Astrocyte (in vitro differentiated cells and primary cell): ENCODE results near the gene IARS1. TPM values are rescaled to one million over a fixed set of nuclear protein-coding genes. Genes with fewer than 3 reads are reported as not detected.

ENCODE experiments used
- DNase-seq: peaks from one replicate; pipeline ENCODE4 v3.0.0-alpha.2; 2010; ENCODE audit warnings: low read depth
- FAIRE-seq: peaks from 2 replicates; lab custom pipeline; 2011; peaks lifted over from hg19 to GRCh38; lab: Jason Lieb, UNC
- H2AFZ ChIP-seq: 2 replicates; pipeline ENCODE4 v1.6.0; 2012; ENCODE audit warnings: low read depth, low read length, inconsistent platforms
- H3K27ac ChIP-seq: 2 replicates; pipeline ENCODE4 v1.5.1; 2011; ENCODE audit warnings: low read depth, low read length, inconsistent platforms
- H3K27me3 ChIP-seq: 2 replicates; pipeline ENCODE4 v1.6.0; 2011; ENCODE audit warnings: low read length, inconsistent platforms; ENCODE audit not compliant: insufficient read depth
- H3K36me3 ChIP-seq: 2 replicates; pipeline ENCODE4 v1.5.1; 2011; ENCODE audit warnings: low read length, inconsistent platforms; ENCODE audit not compliant: insufficient read depth
- H3K4me1 ChIP-seq: 2 replicates; pipeline ENCODE4 v1.5.1; 2011; ENCODE audit warnings: low read length, inconsistent platforms; ENCODE audit not compliant: insufficient read depth
- H3K4me2 ChIP-seq: 2 replicates; pipeline ENCODE4 v1.6.0; 2012; ENCODE audit warnings: low read length, inconsistent platforms
- H3K4me3 ChIP-seq: 2 replicates; pipeline ENCODE4 v1.5.1; 2011; ENCODE audit warnings: low read depth, mild to moderate bottlenecking, low read length, inconsistent platforms; ENCODE audit not compliant: insufficient read depth
- H3K79me2 ChIP-seq: 2 replicates; pipeline ENCODE4 v1.6.0; 2012; ENCODE audit warnings: mild to moderate bottlenecking, low read length, inconsistent platforms; ENCODE audit not compliant: insufficient read depth
- H3K9ac ChIP-seq: 2 replicates; pipeline ENCODE4 v1.6.0; 2012; ENCODE audit warnings: mild to moderate bottlenecking, low read length, inconsistent platforms
- H3K9me3 ChIP-seq: 2 replicates; pipeline ENCODE4 v1.5.1; 2012; ENCODE audit warnings: low read depth, mild to moderate bottlenecking, low read length, inconsistent platforms; ENCODE audit not compliant: insufficient read depth
- H4K20me1 ChIP-seq: 2 replicates; pipeline ENCODE4 v1.6.0; 2012; ENCODE audit warnings: low read length, inconsistent platforms; ENCODE audit not compliant: insufficient read depth
- H3K27ac Mint-ChIP-seq: one replicate; pipeline ENCODE4 v1.8.0; 2021; ENCODE audit warnings: mild to moderate bottlenecking, mixed read lengths; ENCODE audit not compliant: unreplicated experiment
- H3K27me3 Mint-ChIP-seq: one replicate; pipeline ENCODE4 v1.8.0; 2021; ENCODE audit warnings: low read depth, mixed read lengths; ENCODE audit not compliant: unreplicated experiment
- H3K36me3 Mint-ChIP-seq: one replicate; pipeline ENCODE4 v1.8.0; 2021; ENCODE audit warnings: low read depth, mixed read lengths; ENCODE audit not compliant: unreplicated experiment
- H3K4me1 Mint-ChIP-seq: one replicate; pipeline ENCODE4 v1.8.0; 2021; ENCODE audit warnings: low read depth, mixed read lengths; ENCODE audit not compliant: unreplicated experiment
- H3K4me3 Mint-ChIP-seq: one replicate; pipeline ENCODE4 v1.8.0; 2021; ENCODE audit warnings: mild to moderate bottlenecking, moderate library complexity, mixed read lengths; ENCODE audit not compliant: unreplicated experiment
- H3K9me3 Mint-ChIP-seq: one replicate; pipeline ENCODE4 v1.8.0; 2021; ENCODE audit warnings: mild to moderate bottlenecking, mixed read lengths; ENCODE audit not compliant: unreplicated experiment
- EZH2 ChIP-seq: IDR thresholded peaks from 2 replicates; pipeline ENCODE4 v1.6.1; 2012; ENCODE audit warnings: mild to moderate bottlenecking, low read length, inconsistent platforms; ENCODE audit not compliant: insufficient read depth
- total RNA-seq: library from RNA; stranded (reverse); gene quantifications from 2 replicates; pipeline ENCODE4 v1.2.1, GENCODE V29; 2021
- TF ChIP-seq, protein P1 (sequence below): IDR thresholded peaks from 2 replicates; pipeline ENCODE4 v1.5.1; 2011; ENCODE audit warnings: low read depth, mild to moderate bottlenecking, inconsistent platforms, low read length, moderate library complexity; ENCODE audit not compliant: insufficient read depth

Gene IARS1
- total RNA-seq, 1 donor from 2014 or later, result 226 TPM

DNA sequence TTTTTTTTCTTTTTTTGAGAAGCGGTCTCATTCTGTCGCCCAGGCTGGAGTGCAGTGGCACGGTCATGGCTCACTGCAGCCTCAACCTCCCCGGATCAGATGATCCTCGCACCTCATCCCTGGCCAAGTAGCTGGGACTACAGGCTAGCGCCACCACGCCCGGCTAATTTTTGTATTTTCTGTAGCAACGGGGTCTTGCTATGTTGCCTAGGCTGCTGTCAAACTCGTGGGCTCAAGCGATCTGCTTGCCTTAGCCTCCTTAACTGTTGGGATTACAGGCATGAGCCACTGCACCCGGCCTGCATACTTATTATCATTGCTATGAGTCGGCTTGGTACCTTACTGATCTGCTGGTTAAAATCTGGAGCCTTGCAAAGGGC, 790 bp upstream of the IARS1 start:
- H4K20me1 ChIP-seq, result peaks cover 21% of the 10 kb centered on the region
- peak overlapping the region; percentile 94 for H3K27ac Mint-ChIP-seq
- FAIRE-seq (no peak), DNase-seq (no peak)
- peak overlapping the region; percentile 81 for H2AFZ ChIP-seq
- H3K27me3 ChIP-seq, result no peaks in the 10 kb centered on the region
- peaks cover 5% of the 10 kb centered on the region for H3K36me3 Mint-ChIP-seq
- peak overlapping the region; percentile 93 for H3K4me3 Mint-ChIP-seq
- peaks cover 27% of the 10 kb centered on the region for H3K36me3 ChIP-seq
- no peaks in the 10 kb centered on the region for H3K9me3 Mint-ChIP-seq
- H3K27me3 Mint-ChIP-seq, result no peaks in the 10 kb centered on the region
- peak overlapping the region; percentile 84 for H3K27ac ChIP-seq
- H3K4me1 Mint-ChIP-seq, result peaks cover 27% of the 10 kb centered on the region
- peak overlapping the region; percentile 85 for H3K9ac ChIP-seq
- no peaks in the 10 kb centered on the region for H3K9me3 ChIP-seq
- H3K4me1 ChIP-seq, result peaks cover 19% of the 10 kb centered on the region
- H3K4me2 ChIP-seq, result peak overlapping the region; percentile 79
- TF ChIP-seq, protein P1, sequence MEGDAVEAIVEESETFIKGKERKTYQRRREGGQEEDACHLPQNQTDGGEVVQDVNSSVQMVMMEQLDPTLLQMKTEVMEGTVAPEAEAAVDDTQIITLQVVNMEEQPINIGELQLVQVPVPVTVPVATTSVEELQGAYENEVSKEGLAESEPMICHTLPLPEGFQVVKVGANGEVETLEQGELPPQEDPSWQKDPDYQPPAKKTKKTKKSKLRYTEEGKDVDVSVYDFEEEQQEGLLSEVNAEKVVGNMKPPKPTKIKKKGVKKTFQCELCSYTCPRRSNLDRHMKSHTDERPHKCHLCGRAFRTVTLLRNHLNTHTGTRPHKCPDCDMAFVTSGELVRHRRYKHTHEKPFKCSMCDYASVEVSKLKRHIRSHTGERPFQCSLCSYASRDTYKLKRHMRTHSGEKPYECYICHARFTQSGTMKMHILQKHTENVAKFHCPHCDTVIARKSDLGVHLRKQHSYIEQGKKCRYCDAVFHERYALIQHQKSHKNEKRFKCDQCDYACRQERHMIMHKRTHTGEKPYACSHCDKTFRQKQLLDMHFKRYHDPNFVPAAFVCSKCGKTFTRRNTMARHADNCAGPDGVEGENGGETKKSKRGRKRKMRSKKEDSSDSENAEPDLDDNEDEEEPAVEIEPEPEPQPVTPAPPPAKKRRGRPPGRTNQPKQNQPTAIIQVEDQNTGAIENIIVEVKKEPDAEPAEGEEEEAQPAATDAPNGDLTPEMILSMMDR, result no peak
- TF ChIP-seq EZH2, result no peak
- H3K4me3 ChIP-seq, result peak overlapping the region; percentile 91
- peaks cover 42% of the 10 kb centered on the region for H3K79me2 ChIP-seq

- no peak overlapping the region for H2AFZ ChIP-seq
- Mint-ChIP-seq H3K36me3 (peaks cover 8% of the 10 kb centered on the region), H3K27ac (peak overlapping the region; percentile 94), H3K4me3 (peak overlapping the region; percentile 93), H3K4me1 (peaks cover 27% of the 10 kb centered on the region), H3K27me3 (no peaks in the 10 kb centered on the region), H3K9me3 (no peaks in the 10 kb centered on the region)
- no peak for TF ChIP-seq EZH2
- TF ChIP-seq, protein P1, result no peak
- H3K27ac ChIP-seq, result peak overlapping the region; percentile 84
- no peaks in the 10 kb centered on the region for H3K9me3 ChIP-seq
- peak overlapping the region; percentile 91 for H3K4me3 ChIP-seq
- H3K79me2 ChIP-seq, result peaks cover 55% of the 10 kb centered on the region
- FAIRE-seq (no peak), DNase-seq (no peak)
- H3K9ac ChIP-seq, result peak overlapping the region; percentile 85
- H4K20me1 ChIP-seq, result peaks cover 24% of the 10 kb centered on the region
- H3K4me2 ChIP-seq, result peak overlapping the region; percentile 79
- no peaks in the 10 kb centered on the region for H3K27me3 ChIP-seq
- H3K4me1 ChIP-seq, result peaks cover 19% of the 10 kb centered on the region
- H3K36me3 ChIP-seq, result peaks cover 20% of the 10 kb centered on the region
Measured at GRCh38 chr9:92293075-92293354, 482 bp downstream of the IARS1 start.

DNA sequence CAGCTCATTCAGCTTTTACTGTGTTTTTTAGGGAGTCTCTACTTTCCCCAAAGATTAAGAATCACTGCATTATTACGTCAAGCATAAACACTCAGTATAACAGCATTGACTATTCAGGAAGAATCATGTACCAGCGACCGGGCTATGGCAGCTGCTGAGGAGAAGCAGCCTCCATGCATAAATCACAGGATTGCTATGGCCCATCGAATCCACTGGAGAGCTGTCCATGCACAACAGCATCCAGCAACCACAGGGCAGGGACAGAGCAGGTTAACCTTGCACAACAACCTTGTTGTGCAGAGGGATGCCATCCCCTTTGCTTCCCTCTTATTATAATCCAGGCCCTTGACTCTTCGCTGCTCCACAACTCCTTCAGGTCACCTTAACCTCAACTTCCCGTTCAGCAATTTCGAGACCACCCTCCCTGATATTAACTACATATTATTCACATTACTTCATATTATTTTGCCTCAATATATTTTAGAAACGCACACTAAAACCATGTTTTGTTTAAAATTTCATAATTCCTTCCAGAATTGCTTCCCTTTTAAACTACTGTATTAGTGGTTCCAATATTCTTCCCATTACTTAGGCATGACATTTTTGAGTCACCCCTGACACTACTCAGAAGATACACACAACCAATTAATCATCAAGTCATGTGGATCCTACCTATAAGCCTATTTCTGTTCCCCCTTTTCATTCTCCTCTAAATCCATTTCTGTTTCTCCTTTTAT, 991 bp downstream of the IARS1 start:
- Histone ChIP-seq H3K9ac (peak overlapping the region; percentile 85), H3K36me3 (peaks cover 20% of the 10 kb centered on the region), H2AFZ (no peak overlapping the region), H3K4me2 (peak overlapping the region; percentile 79), H3K27ac (peak overlapping the region; percentile 84), H4K20me1 (peaks cover 27% of the 10 kb centered on the region), H3K27me3 (no peaks in the 10 kb centered on the region), H3K4me3 (peak overlapping the region; percentile 91), H3K79me2 (peaks cover 60% of the 10 kb centered on the region), H3K9me3 (no peaks in the 10 kb centered on the region), H3K4me1 (peaks cover 19% of the 10 kb centered on the region)
- Mint-ChIP-seq H3K27ac (peak overlapping the region; percentile 94), H3K4me1 (peaks cover 27% of the 10 kb centered on the region), H3K9me3 (no peaks in the 10 kb centered on the region), H3K27me3 (no peaks in the 10 kb centered on the region), H3K4me3 (peak overlapping the region; percentile 93), H3K36me3 (peaks cover 8% of the 10 kb centered on the region)
- DNase-seq, result no peak
- no peak for TF ChIP-seq EZH2
- TF ChIP-seq, protein P1, result no peak
- no peak for FAIRE-seq
